GM23338 (cell line): Measurements from ENCODE around the gene RCAN1. TPM values are rescaled to one million over a fixed set of nuclear protein-coding genes. Genes with fewer than 3 reads are reported as not detected.
A peak's percentile ranks its signal among the peaks of the same experiment; 100 is the strongest.

Experiments
- ATAC-seq: fragments of 200-7000 bp; cut with Tn5 transposase; 3 replicates; pipeline ENCODE4 v1.9.1; 2020
- DNase-seq: peaks from one replicate; pipeline ENCODE4 v3.0.0-alpha.2; 2015; ENCODE audit warnings: low spot score
- H2AFZ ChIP-seq: fragments of 200-600 bp; sonication (generic); 2 replicates; pipeline ENCODE4 v1.8.0; 2016; ENCODE audit warnings: antibody characterized with exemption, mild to moderate bottlenecking, moderate library complexity
- H3F3A ChIP-seq: fragments of 200-600 bp; sonication (generic); replicated peaks from 2 replicates; pipeline ENCODE4 v1.8.0; 2017; ENCODE audit warnings: antibody characterized with exemption, mixed run types, low read depth
- H3K27ac ChIP-seq: fragments of 200-600 bp; sonication (generic); 2 replicates; pipeline ENCODE4 v1.6.1; 2016; ENCODE audit warnings: low read depth
- H3K27me3 ChIP-seq: fragments of 200-600 bp; sonication (generic); 2 replicates; pipeline ENCODE4 v1.8.0; 2016; ENCODE audit warnings: mild to moderate bottlenecking, mixed run types, moderate library complexity; ENCODE audit not compliant: insufficient read depth
- H3K36me3 ChIP-seq: fragments of 200-600 bp; sonication (generic); 2 replicates; pipeline ENCODE4 v1.8.0; 2016; ENCODE audit warnings: mild to moderate bottlenecking; ENCODE audit not compliant: insufficient read depth
- H3K4me1 ChIP-seq: fragments of 200-600 bp; sonication (generic); 2 replicates; pipeline ENCODE4 v1.8.0; 2016; ENCODE audit warnings: mild to moderate bottlenecking, moderate library complexity; ENCODE audit not compliant: insufficient read depth
- H3K4me2 ChIP-seq: fragments of 200-600 bp; sonication (generic); 2 replicates; pipeline ENCODE4 v1.7.1; 2017; ENCODE audit warnings: mixed run types
- H3K4me3 ChIP-seq: fragments of 200-600 bp; sonication (generic); 2 replicates; pipeline ENCODE4 v1.6.1; 2016; ENCODE audit warnings: mixed run types
- H3K79me2 ChIP-seq: fragments of 200-600 bp; sonication (generic); replicated peaks from 2 replicates; pipeline ENCODE4 v1.8.0; 2017; ENCODE audit warnings: mild to moderate bottlenecking; ENCODE audit not compliant: insufficient read depth
- H3K9me2 ChIP-seq: fragments of 200-600 bp; sonication (generic); 2 replicates; pipeline ENCODE4 v1.8.0; 2017; ENCODE audit not compliant: insufficient read depth
- H4K20me1 ChIP-seq: fragments of 200-600 bp; sonication (generic); replicated peaks from 2 replicates; pipeline ENCODE4 v1.8.0; 2017; ENCODE audit warnings: mild to moderate bottlenecking; ENCODE audit not compliant: insufficient read depth
- H3K27ac Mint-ChIP-seq: 2 replicates; pipeline ENCODE4 v1.8.0; 2020; ENCODE audit warnings: inconsistent platforms, mild to moderate bottlenecking, moderate library complexity, mixed read lengths
- H3K27me3 Mint-ChIP-seq: 3 replicates; pipeline ENCODE4 v1.8.0; 2022; ENCODE audit warnings: low read depth, mild to moderate bottlenecking, moderate library complexity, mixed read lengths, inconsistent platforms; ENCODE audit not compliant: insufficient read depth, poor library complexity
- H3K36me3 Mint-ChIP-seq: 3 replicates; pipeline ENCODE4 v1.8.0; 2021; ENCODE audit warnings: low read depth, mild to moderate bottlenecking, inconsistent platforms, moderate library complexity, mixed read lengths
- H3K4me1 Mint-ChIP-seq: 3 replicates; pipeline ENCODE4 v1.8.0; 2020; ENCODE audit warnings: mild to moderate bottlenecking, inconsistent platforms, mixed read lengths
- H3K4me3 Mint-ChIP-seq: 3 replicates; pipeline ENCODE4 v1.8.0; 2021; ENCODE audit warnings: moderate library complexity, mild to moderate bottlenecking, inconsistent platforms, mixed read lengths
- H3K9me3 Mint-ChIP-seq: 3 replicates; pipeline ENCODE4 v1.8.0; 2020; ENCODE audit warnings: moderate library complexity, mild to moderate bottlenecking, inconsistent platforms, mixed read lengths
- CREB1 ChIP-seq: fragments of 250-450 bp; sonication (Bioruptor Pico); IDR thresholded peaks from 2 replicates; pipeline ENCODE4 v1.5.0; 2020; ENCODE audit warnings: low read depth, mild to moderate bottlenecking, moderate library complexity
- EZH2 ChIP-seq: fragments of 200-600 bp; sonication (generic); IDR thresholded peaks from one replicate; pipeline ENCODE4 v1.8.0; 2017; ENCODE audit warnings: antibody characterized with exemption, mild to moderate bottlenecking, low read depth; ENCODE audit not compliant: unreplicated experiment
- EZH2phosphoT487 ChIP-seq: fragments of 200-600 bp; sonication (generic); IDR thresholded peaks from one replicate; pipeline ENCODE4 v1.8.1; 2018; ENCODE audit warnings: antibody characterized with exemption; ENCODE audit not compliant: unreplicated experiment
- JUNB ChIP-seq: IDR thresholded peaks from one replicate; pipeline ENCODE4 v1.6.1; 2016; ENCODE audit warnings: antibody characterized with exemption; ENCODE audit not compliant: unreplicated experiment
- NANOG ChIP-seq: IDR thresholded peaks from 2 replicates; pipeline ENCODE4 v1.6.1; 2016; ENCODE audit warnings: antibody characterized with exemption, borderline replicate concordance
- POLR2AphosphoS5 ChIP-seq: IDR thresholded peaks from 2 replicates; pipeline ENCODE4 v1.6.1; 2016; ENCODE audit warnings: antibody characterized with exemption, low read depth
- STAT1 ChIP-seq: IDR thresholded peaks from one replicate; pipeline ENCODE4 v1.6.1; 2016; ENCODE audit warnings: antibody characterized with exemption; ENCODE audit not compliant: unreplicated experiment
- ZNF114 ChIP-seq: fragments of 250-450 bp; sonication (Bioruptor Pico); IDR thresholded peaks from 2 replicates; pipeline ENCODE4 v1.5.0; 2020; ENCODE audit warnings: mild to moderate bottlenecking, moderate library complexity
- ZNF331 ChIP-seq: fragments of 250-450 bp; sonication (Bioruptor Pico); IDR thresholded peaks from 2 replicates; pipeline ENCODE4 v1.5.0; 2020; ENCODE audit warnings: low read depth, mild to moderate bottlenecking, moderate library complexity
- polyA plus RNA-seq: library from polyadenylated mRNA; unstranded; fragments of >200 nt; fragmentation: Nextera tagmentation; extraction: Ambion mirVana; gene quantifications from 2 replicates; pipeline ENCODE4 v1.2.1, GENCODE V29; 2016
- total RNA-seq: library from RNA; depleted of rRNA; stranded (reverse); fragments of >200 nt; shearing (Covaris generic); gene quantifications from 2 replicates; pipeline ENCODE4 v1.2.3, GENCODE V29; 2014
- TF ChIP-seq, protein P1 (sequence below), 2 experiments: fragments of 200-600 bp in 1 of 2; sonication (generic) in 1 of 2; conservative IDR thresholded peaks; 2 replicates each; pipeline versions ENCODE4 v1.5.1 to v1.6.1; 2016 to 2017; ENCODE audit warnings: antibody characterized with exemption in 2 of 2, low read depth in 2 of 2, mild to moderate bottlenecking in 2 of 2, moderate library complexity in 1 of 2
- TF ChIP-seq, protein P2 (sequence below): IDR thresholded peaks from 2 replicates; pipeline ENCODE4 v1.6.1; 2016; ENCODE audit warnings: antibody characterized with exemption

Gene RCAN1
- total and polyA plus RNA-seq, 2 experiments from 2014 or later: 3.7 to 5.2 TPM

DNA sequence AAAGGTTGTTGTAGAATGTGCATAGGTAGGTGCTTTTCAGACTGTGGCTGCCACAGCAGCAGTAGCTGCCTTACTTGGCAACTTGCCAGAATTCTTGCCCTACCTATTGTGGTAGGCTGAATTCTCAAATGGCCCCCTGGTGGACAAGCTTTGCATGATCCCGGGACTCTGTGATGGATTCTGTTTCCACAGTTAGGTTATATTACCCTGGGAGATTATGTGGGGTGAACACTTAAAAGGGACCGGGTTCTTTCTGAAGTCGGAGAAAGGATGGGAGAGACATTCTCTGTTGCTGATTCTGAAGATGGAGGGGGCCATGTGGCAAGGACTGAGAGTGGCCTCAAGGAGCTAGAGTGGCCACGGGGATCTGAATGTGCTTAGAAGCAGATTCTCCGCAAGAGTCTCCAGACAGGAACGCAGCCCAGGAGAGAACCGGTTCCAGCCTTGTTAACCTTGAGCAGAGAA is 70.8 kb downstream of the RCAN1 start:
- no peak overlapping the region for H3K4me3 Mint-ChIP-seq

DNA sequence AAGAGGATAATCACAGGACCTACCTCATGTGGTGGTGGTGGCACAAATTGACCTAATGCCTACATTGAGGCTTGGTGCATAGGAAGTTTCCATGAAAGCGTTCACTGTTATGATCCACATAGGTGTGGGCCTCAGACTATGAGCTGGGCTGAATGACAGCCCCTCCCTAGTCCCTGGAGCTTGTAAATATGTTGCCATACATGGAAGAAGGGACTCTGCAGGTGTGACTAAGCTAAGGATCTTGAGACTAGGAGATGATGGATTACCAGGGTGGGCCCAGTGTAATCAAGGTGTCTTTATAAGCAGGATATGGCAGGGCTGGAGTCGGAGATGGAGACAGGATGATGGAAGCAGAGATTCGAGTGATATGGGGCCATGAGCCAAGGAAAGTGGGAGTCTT is 71.9 kb downstream of the RCAN1 start:
- no peak overlapping the region for H2AFZ ChIP-seq
- no peak overlapping the region for H3K4me3 ChIP-seq
- peaks cover 12% of the 10 kb centered on the region for H3K9me3 Mint-ChIP-seq
- peaks cover 14% of the 10 kb centered on the region for H3K4me1 Mint-ChIP-seq
- H3K9me2 ChIP-seq: no peaks in the 10 kb centered on the region
- no peak overlapping the region for H3K27ac Mint-ChIP-seq
- H3K27me3 ChIP-seq: no peaks in the 10 kb centered on the region
- H3K4me2 ChIP-seq: no peak overlapping the region
- DNase-seq (no peak), ATAC-seq (no peak)
- peaks cover 4% of the 10 kb centered on the region for H3K27me3 Mint-ChIP-seq
- H3F3A ChIP-seq: no peaks in the 10 kb centered on the region
- H4K20me1 ChIP-seq: no peaks in the 10 kb centered on the region
- H3K4me3 Mint-ChIP-seq: no peak overlapping the region
- H3K36me3 Mint-ChIP-seq: peaks cover 6% of the 10 kb centered on the region; the same call in 2 of the 3 replicates
- H3K79me2 ChIP-seq: no peaks in the 10 kb centered on the region
- no peak overlapping the region for H3K27ac ChIP-seq
- H3K4me1 ChIP-seq: peaks cover 3% of the 10 kb centered on the region; the same call in 1 of the 2 replicates
- H3K36me3 ChIP-seq: no peaks in the 10 kb centered on the region
- TF ChIP-seq EZH2phosphoT487 (no peak), ZNF331 (CRISPR knock-in tag) (no peak), STAT1 (no peak), JUNB (no peak), NANOG (no peak), CREB1 (CRISPR knock-in tag) (no peak), EZH2 (no peak), POLR2AphosphoS5 (no peak), ZNF114 (CRISPR knock-in tag) (no peak)
- TF ChIP-seq, protein P1, sequence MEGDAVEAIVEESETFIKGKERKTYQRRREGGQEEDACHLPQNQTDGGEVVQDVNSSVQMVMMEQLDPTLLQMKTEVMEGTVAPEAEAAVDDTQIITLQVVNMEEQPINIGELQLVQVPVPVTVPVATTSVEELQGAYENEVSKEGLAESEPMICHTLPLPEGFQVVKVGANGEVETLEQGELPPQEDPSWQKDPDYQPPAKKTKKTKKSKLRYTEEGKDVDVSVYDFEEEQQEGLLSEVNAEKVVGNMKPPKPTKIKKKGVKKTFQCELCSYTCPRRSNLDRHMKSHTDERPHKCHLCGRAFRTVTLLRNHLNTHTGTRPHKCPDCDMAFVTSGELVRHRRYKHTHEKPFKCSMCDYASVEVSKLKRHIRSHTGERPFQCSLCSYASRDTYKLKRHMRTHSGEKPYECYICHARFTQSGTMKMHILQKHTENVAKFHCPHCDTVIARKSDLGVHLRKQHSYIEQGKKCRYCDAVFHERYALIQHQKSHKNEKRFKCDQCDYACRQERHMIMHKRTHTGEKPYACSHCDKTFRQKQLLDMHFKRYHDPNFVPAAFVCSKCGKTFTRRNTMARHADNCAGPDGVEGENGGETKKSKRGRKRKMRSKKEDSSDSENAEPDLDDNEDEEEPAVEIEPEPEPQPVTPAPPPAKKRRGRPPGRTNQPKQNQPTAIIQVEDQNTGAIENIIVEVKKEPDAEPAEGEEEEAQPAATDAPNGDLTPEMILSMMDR (conservative IDR thresholded peaks at IDR 0.05; ENCODE audit: low read depth in 2 of 2): no peak
- TF ChIP-seq, protein P2, sequence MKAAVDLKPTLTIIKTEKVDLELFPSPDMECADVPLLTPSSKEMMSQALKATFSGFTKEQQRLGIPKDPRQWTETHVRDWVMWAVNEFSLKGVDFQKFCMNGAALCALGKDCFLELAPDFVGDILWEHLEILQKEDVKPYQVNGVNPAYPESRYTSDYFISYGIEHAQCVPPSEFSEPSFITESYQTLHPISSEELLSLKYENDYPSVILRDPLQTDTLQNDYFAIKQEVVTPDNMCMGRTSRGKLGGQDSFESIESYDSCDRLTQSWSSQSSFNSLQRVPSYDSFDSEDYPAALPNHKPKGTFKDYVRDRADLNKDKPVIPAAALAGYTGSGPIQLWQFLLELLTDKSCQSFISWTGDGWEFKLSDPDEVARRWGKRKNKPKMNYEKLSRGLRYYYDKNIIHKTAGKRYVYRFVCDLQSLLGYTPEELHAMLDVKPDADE: no peak

More for the DNA sequence above, 70.8 kb downstream of the RCAN1 start:
- Histone ChIP-seq H4K20me1 (no peaks in the 10 kb centered on the region), H3K4me3 (no peak overlapping the region), H3K27me3 (no peaks in the 10 kb centered on the region), H3K27ac (no peak overlapping the region), H3K9me2 (no peaks in the 10 kb centered on the region), H3K79me2 (no peaks in the 10 kb centered on the region), H3K36me3 (no peaks in the 10 kb centered on the region), H3K4me1 (peaks cover 3% of the 10 kb centered on the region; the same call in 1 of the 2 replicates), H3F3A (no peaks in the 10 kb centered on the region), H2AFZ (no peak overlapping the region), H3K4me2 (no peak overlapping the region)
- DNase-seq (peak; percentile 92), ATAC-seq (peak; percentile 90)
- Mint-ChIP-seq H3K9me3 (peaks cover 12% of the 10 kb centered on the region), H3K4me1 (peaks cover 14% of the 10 kb centered on the region), H3K27ac (no peak overlapping the region), H3K36me3 (peaks cover 6% of the 10 kb centered on the region; the same call in 2 of the 3 replicates), H3K27me3 (peaks cover 4% of the 10 kb centered on the region)
- TF ChIP-seq NANOG: no peak
- no peak for TF ChIP-seq EZH2
- TF ChIP-seq, protein P1 (conservative IDR thresholded peaks at IDR 0.05; ENCODE audit: low read depth in 2 of 2): peak; percentile 61 to 85
- TF ChIP-seq, protein P2: no peak
